GM23338 (cell line): Measurements from ENCODE around the gene SYVN1. TPM values are rescaled to one million over a fixed set of nuclear protein-coding genes. Genes with fewer than 3 reads are reported as not detected.

Source experiments
- ATAC-seq: fragments of 200-7000 bp; cut with Tn5 transposase; 3 replicates; pipeline ENCODE4 v1.9.1; 2020
- DNase-seq: peaks from one replicate; pipeline ENCODE4 v3.0.0-alpha.2; 2015; ENCODE audit warnings: low spot score
- H2AFZ ChIP-seq: fragments of 200-600 bp; sonication (generic); 2 replicates; pipeline ENCODE4 v1.8.0; 2016; ENCODE audit warnings: antibody characterized with exemption, mild to moderate bottlenecking, moderate library complexity
- H3F3A ChIP-seq: fragments of 200-600 bp; sonication (generic); replicated peaks from 2 replicates; pipeline ENCODE4 v1.8.0; 2017; ENCODE audit warnings: antibody characterized with exemption, mixed run types, low read depth
- H3K27ac ChIP-seq: fragments of 200-600 bp; sonication (generic); 2 replicates; pipeline ENCODE4 v1.6.1; 2016; ENCODE audit warnings: low read depth
- H3K27me3 ChIP-seq: fragments of 200-600 bp; sonication (generic); 2 replicates; pipeline ENCODE4 v1.8.0; 2016; ENCODE audit warnings: mild to moderate bottlenecking, mixed run types, moderate library complexity; ENCODE audit not compliant: insufficient read depth
- H3K36me3 ChIP-seq: fragments of 200-600 bp; sonication (generic); 2 replicates; pipeline ENCODE4 v1.8.0; 2016; ENCODE audit warnings: mild to moderate bottlenecking; ENCODE audit not compliant: insufficient read depth
- H3K4me1 ChIP-seq: fragments of 200-600 bp; sonication (generic); 2 replicates; pipeline ENCODE4 v1.8.0; 2016; ENCODE audit warnings: mild to moderate bottlenecking, moderate library complexity; ENCODE audit not compliant: insufficient read depth
- H3K4me2 ChIP-seq: fragments of 200-600 bp; sonication (generic); 2 replicates; pipeline ENCODE4 v1.7.1; 2017; ENCODE audit warnings: mixed run types
- H3K4me3 ChIP-seq: fragments of 200-600 bp; sonication (generic); 2 replicates; pipeline ENCODE4 v1.6.1; 2016; ENCODE audit warnings: mixed run types
- H3K79me2 ChIP-seq: fragments of 200-600 bp; sonication (generic); replicated peaks from 2 replicates; pipeline ENCODE4 v1.8.0; 2017; ENCODE audit warnings: mild to moderate bottlenecking; ENCODE audit not compliant: insufficient read depth
- H3K9me2 ChIP-seq: fragments of 200-600 bp; sonication (generic); 2 replicates; pipeline ENCODE4 v1.8.0; 2017; ENCODE audit not compliant: insufficient read depth
- H4K20me1 ChIP-seq: fragments of 200-600 bp; sonication (generic); replicated peaks from 2 replicates; pipeline ENCODE4 v1.8.0; 2017; ENCODE audit warnings: mild to moderate bottlenecking; ENCODE audit not compliant: insufficient read depth
- H3K27ac Mint-ChIP-seq: 2 replicates; pipeline ENCODE4 v1.8.0; 2020; ENCODE audit warnings: inconsistent platforms, mild to moderate bottlenecking, moderate library complexity, mixed read lengths
- H3K27me3 Mint-ChIP-seq: 3 replicates; pipeline ENCODE4 v1.8.0; 2022; ENCODE audit warnings: low read depth, mild to moderate bottlenecking, moderate library complexity, mixed read lengths, inconsistent platforms; ENCODE audit not compliant: insufficient read depth, poor library complexity
- H3K36me3 Mint-ChIP-seq: 3 replicates; pipeline ENCODE4 v1.8.0; 2021; ENCODE audit warnings: low read depth, mild to moderate bottlenecking, inconsistent platforms, moderate library complexity, mixed read lengths
- H3K4me1 Mint-ChIP-seq: 3 replicates; pipeline ENCODE4 v1.8.0; 2020; ENCODE audit warnings: mild to moderate bottlenecking, inconsistent platforms, mixed read lengths
- H3K4me3 Mint-ChIP-seq: 3 replicates; pipeline ENCODE4 v1.8.0; 2021; ENCODE audit warnings: moderate library complexity, mild to moderate bottlenecking, inconsistent platforms, mixed read lengths
- H3K9me3 Mint-ChIP-seq: 3 replicates; pipeline ENCODE4 v1.8.0; 2020; ENCODE audit warnings: moderate library complexity, mild to moderate bottlenecking, inconsistent platforms, mixed read lengths
- CREB1 ChIP-seq: fragments of 250-450 bp; sonication (Bioruptor Pico); IDR thresholded peaks from 2 replicates; pipeline ENCODE4 v1.5.0; 2020; ENCODE audit warnings: low read depth, mild to moderate bottlenecking, moderate library complexity
- EZH2 ChIP-seq: fragments of 200-600 bp; sonication (generic); IDR thresholded peaks from one replicate; pipeline ENCODE4 v1.8.0; 2017; ENCODE audit warnings: antibody characterized with exemption, mild to moderate bottlenecking, low read depth; ENCODE audit not compliant: unreplicated experiment
- EZH2phosphoT487 ChIP-seq: fragments of 200-600 bp; sonication (generic); IDR thresholded peaks from one replicate; pipeline ENCODE4 v1.8.1; 2018; ENCODE audit warnings: antibody characterized with exemption; ENCODE audit not compliant: unreplicated experiment
- JUNB ChIP-seq: IDR thresholded peaks from one replicate; pipeline ENCODE4 v1.6.1; 2016; ENCODE audit warnings: antibody characterized with exemption; ENCODE audit not compliant: unreplicated experiment
- NANOG ChIP-seq: IDR thresholded peaks from 2 replicates; pipeline ENCODE4 v1.6.1; 2016; ENCODE audit warnings: antibody characterized with exemption, borderline replicate concordance
- POLR2AphosphoS5 ChIP-seq: IDR thresholded peaks from 2 replicates; pipeline ENCODE4 v1.6.1; 2016; ENCODE audit warnings: antibody characterized with exemption, low read depth
- STAT1 ChIP-seq: IDR thresholded peaks from one replicate; pipeline ENCODE4 v1.6.1; 2016; ENCODE audit warnings: antibody characterized with exemption; ENCODE audit not compliant: unreplicated experiment
- ZNF114 ChIP-seq: fragments of 250-450 bp; sonication (Bioruptor Pico); IDR thresholded peaks from 2 replicates; pipeline ENCODE4 v1.5.0; 2020; ENCODE audit warnings: mild to moderate bottlenecking, moderate library complexity
- ZNF331 ChIP-seq: fragments of 250-450 bp; sonication (Bioruptor Pico); IDR thresholded peaks from 2 replicates; pipeline ENCODE4 v1.5.0; 2020; ENCODE audit warnings: low read depth, mild to moderate bottlenecking, moderate library complexity
- polyA plus RNA-seq: library from polyadenylated mRNA; unstranded; fragments of >200 nt; fragmentation: Nextera tagmentation; extraction: Ambion mirVana; gene quantifications from 2 replicates; pipeline ENCODE4 v1.2.1, GENCODE V29; 2016
- total RNA-seq: library from RNA; depleted of rRNA; stranded (reverse); fragments of >200 nt; shearing (Covaris generic); gene quantifications from 2 replicates; pipeline ENCODE4 v1.2.3, GENCODE V29; 2014
- TF ChIP-seq, protein P1 (sequence below): IDR thresholded peaks from one replicate; pipeline ENCODE4 v1.6.1; 2018; ENCODE audit warnings: antibody characterized with exemption; ENCODE audit not compliant: unreplicated experiment
- TF ChIP-seq, protein P2 (sequence below): IDR thresholded peaks from 2 replicates; pipeline ENCODE4 v1.6.1; 2016; ENCODE audit warnings: antibody characterized with exemption
- TF ChIP-seq, protein P3 (sequence below), 2 experiments: fragments of 200-600 bp in 1 of 2; sonication (generic) in 1 of 2; conservative IDR thresholded peaks; 2 replicates each; pipeline versions ENCODE4 v1.5.1 to v1.6.1; 2016 to 2017; ENCODE audit warnings: antibody characterized with exemption in 2 of 2, low read depth in 2 of 2, mild to moderate bottlenecking in 2 of 2, moderate library complexity in 1 of 2
- TF ChIP-seq, protein P4 (sequence below): fragments of 250-450 bp; sonication (Bioruptor Pico); IDR thresholded peaks from 2 replicates; pipeline ENCODE4 v1.5.0; 2020; ENCODE audit warnings: mild to moderate bottlenecking, moderate library complexity

The SYVN1 gene
- total and polyA plus RNA-seq, 2 experiments from 2014 or later: 13.8 to 28.7 TPM

DNA sequence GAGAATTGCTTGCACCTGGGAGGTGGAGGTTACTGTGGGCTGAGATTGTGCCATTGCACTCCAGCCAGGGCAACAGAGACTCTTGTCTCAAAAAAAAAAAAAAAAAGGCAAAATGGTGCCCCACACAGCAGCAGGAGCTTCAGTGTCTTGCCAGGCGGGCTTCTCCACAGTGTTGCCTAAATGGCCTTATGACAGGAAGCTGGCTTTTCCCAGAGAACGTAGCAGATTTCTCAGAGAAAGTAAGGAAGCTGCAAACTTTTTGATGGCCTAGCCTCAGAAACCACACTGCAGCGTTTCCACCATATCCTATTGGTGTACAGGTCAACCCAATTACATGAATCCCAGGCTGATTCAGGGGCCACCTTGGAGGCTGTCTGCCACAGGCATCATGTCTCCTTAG, 23.0 kb upstream of the SYVN1 start:
- Histone ChIP-seq H4K20me1 (no peaks in the 10 kb centered on the region), H3K9me2 (no peaks in the 10 kb centered on the region), H3K36me3 (no peaks in the 10 kb centered on the region), H3F3A (no peaks in the 10 kb centered on the region), H3K4me3 (no peak overlapping the region), H3K27me3 (no peaks in the 10 kb centered on the region), H3K79me2 (no peaks in the 10 kb centered on the region), H3K4me1 (no peaks in the 10 kb centered on the region), H2AFZ (no peak overlapping the region), H3K4me2 (no peak overlapping the region), H3K27ac (no peak overlapping the region)
- Mint-ChIP-seq H3K27me3 (no peaks in the 10 kb centered on the region), H3K27ac (no peak overlapping the region), H3K4me3 (no peak overlapping the region), H3K9me3 (no peaks in the 10 kb centered on the region), H3K36me3 (no peaks in the 10 kb centered on the region), H3K4me1 (no peaks in the 10 kb centered on the region)
- no peak for DNase-seq
- TF ChIP-seq, protein P1, sequence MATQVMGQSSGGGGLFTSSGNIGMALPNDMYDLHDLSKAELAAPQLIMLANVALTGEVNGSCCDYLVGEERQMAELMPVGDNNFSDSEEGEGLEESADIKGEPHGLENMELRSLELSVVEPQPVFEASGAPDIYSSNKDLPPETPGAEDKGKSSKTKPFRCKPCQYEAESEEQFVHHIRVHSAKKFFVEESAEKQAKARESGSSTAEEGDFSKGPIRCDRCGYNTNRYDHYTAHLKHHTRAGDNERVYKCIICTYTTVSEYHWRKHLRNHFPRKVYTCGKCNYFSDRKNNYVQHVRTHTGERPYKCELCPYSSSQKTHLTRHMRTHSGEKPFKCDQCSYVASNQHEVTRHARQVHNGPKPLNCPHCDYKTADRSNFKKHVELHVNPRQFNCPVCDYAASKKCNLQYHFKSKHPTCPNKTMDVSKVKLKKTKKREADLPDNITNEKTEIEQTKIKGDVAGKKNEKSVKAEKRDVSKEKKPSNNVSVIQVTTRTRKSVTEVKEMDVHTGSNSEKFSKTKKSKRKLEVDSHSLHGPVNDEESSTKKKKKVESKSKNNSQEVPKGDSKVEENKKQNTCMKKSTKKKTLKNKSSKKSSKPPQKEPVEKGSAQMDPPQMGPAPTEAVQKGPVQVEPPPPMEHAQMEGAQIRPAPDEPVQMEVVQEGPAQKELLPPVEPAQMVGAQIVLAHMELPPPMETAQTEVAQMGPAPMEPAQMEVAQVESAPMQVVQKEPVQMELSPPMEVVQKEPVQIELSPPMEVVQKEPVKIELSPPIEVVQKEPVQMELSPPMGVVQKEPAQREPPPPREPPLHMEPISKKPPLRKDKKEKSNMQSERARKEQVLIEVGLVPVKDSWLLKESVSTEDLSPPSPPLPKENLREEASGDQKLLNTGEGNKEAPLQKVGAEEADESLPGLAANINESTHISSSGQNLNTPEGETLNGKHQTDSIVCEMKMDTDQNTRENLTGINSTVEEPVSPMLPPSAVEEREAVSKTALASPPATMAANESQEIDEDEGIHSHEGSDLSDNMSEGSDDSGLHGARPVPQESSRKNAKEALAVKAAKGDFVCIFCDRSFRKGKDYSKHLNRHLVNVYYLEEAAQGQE: no peak
- TF ChIP-seq STAT1 (no peak), ZNF114 (CRISPR knock-in tag) (no peak), JUNB (no peak), EZH2 (no peak), ZNF331 (no peak), CREB1 (CRISPR knock-in tag) (no peak), EZH2phosphoT487 (no peak), POLR2AphosphoS5 (no peak), NANOG (no peak)
- TF ChIP-seq, protein P2, sequence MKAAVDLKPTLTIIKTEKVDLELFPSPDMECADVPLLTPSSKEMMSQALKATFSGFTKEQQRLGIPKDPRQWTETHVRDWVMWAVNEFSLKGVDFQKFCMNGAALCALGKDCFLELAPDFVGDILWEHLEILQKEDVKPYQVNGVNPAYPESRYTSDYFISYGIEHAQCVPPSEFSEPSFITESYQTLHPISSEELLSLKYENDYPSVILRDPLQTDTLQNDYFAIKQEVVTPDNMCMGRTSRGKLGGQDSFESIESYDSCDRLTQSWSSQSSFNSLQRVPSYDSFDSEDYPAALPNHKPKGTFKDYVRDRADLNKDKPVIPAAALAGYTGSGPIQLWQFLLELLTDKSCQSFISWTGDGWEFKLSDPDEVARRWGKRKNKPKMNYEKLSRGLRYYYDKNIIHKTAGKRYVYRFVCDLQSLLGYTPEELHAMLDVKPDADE: no peak
- TF ChIP-seq, protein P3, sequence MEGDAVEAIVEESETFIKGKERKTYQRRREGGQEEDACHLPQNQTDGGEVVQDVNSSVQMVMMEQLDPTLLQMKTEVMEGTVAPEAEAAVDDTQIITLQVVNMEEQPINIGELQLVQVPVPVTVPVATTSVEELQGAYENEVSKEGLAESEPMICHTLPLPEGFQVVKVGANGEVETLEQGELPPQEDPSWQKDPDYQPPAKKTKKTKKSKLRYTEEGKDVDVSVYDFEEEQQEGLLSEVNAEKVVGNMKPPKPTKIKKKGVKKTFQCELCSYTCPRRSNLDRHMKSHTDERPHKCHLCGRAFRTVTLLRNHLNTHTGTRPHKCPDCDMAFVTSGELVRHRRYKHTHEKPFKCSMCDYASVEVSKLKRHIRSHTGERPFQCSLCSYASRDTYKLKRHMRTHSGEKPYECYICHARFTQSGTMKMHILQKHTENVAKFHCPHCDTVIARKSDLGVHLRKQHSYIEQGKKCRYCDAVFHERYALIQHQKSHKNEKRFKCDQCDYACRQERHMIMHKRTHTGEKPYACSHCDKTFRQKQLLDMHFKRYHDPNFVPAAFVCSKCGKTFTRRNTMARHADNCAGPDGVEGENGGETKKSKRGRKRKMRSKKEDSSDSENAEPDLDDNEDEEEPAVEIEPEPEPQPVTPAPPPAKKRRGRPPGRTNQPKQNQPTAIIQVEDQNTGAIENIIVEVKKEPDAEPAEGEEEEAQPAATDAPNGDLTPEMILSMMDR (conservative IDR thresholded peaks at IDR 0.05; ENCODE audit: low read depth in 2 of 2): no peak
- TF ChIP-seq, protein P4, sequence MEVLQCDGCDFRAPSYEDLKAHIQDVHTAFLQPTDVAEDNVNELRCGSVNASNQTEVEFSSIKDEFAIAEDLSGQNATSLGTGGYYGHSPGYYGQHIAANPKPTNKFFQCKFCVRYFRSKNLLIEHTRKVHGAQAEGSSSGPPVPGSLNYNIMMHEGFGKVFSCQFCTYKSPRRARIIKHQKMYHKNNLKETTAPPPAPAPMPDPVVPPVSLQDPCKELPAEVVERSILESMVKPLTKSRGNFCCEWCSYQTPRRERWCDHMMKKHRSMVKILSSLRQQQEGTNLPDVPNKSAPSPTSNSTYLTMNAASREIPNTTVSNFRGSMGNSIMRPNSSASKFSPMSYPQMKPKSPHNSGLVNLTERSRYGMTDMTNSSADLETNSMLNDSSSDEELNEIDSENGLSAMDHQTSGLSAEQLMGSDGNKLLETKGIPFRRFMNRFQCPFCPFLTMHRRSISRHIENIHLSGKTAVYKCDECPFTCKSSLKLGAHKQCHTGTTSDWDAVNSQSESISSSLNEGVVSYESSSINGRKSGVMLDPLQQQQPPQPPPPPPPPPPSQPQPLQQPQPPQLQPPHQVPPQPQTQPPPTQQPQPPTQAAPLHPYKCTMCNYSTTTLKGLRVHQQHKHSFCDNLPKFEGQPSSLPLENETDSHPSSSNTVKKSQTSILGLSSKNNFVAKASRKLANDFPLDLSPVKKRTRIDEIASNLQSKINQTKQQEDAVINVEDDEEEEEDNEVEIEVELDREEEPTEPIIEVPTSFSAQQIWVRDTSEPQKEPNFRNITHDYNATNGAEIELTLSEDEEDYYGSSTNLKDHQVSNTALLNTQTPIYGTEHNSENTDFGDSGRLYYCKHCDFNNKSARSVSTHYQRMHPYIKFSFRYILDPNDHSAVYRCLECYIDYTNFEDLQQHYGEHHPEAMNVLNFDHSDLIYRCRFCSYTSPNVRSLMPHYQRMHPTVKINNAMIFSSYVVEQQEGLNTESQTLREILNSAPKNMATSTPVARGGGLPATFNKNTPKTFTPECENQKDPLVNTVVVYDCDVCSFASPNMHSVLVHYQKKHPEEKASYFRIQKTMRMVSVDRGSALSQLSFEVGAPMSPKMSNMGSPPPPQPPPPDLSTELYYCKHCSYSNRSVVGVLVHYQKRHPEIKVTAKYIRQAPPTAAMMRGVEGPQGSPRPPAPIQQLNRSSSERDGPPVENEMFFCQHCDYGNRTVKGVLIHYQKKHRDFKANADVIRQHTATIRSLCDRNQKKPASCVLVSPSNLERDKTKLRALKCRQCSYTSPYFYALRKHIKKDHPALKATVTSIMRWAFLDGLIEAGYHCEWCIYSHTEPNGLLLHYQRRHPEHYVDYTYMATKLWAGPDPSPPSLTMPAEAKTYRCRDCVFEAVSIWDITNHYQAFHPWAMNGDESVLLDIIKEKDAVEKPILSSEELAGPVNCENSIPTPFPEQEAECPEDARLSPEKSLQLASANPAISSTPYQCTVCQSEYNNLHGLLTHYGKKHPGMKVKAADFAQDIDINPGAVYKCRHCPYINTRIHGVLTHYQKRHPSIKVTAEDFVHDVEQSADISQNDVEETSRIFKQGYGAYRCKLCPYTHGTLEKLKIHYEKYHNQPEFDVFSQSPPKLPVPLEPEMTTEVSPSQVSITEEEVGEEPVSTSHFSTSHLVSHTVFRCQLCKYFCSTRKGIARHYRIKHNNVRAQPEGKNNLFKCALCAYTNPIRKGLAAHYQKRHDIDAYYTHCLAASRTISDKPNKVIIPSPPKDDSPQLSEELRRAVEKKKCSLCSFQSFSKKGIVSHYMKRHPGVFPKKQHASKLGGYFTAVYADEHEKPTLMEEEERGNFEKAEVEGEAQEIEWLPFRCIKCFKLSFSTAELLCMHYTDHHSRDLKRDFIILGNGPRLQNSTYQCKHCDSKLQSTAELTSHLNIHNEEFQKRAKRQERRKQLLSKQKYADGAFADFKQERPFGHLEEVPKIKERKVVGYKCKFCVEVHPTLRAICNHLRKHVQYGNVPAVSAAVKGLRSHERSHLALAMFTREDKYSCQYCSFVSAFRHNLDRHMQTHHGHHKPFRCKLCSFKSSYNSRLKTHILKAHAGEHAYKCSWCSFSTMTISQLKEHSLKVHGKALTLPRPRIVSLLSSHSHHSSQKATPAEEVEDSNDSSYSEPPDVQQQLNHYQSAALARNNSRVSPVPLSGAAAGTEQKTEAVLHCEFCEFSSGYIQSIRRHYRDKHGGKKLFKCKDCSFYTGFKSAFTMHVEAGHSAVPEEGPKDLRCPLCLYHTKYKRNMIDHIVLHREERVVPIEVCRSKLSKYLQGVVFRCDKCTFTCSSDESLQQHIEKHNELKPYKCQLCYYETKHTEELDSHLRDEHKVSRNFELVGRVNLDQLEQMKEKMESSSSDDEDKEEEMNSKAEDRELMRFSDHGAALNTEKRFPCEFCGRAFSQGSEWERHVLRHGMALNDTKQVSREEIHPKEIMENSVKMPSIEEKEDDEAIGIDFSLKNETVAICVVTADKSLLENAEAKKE (CRISPR knock-in tag): no peak
- ATAC-seq: no peak
